GM12878 (cell line): ENCODE measurements around the gene NT5C1A. TPM values are rescaled to one million over a fixed set of nuclear protein-coding genes. Genes with fewer than 3 reads are reported as not detected.

Source experiments
- ATAC-seq: fragments of 200-7000 bp; cut with Tn5 transposase; 3 replicates; pipeline ENCODE4 v1.9.1; 2020; ENCODE audit warnings: mild to moderate bottlenecking, moderate library complexity
- BruUV-seq: library from RNA; stranded (reverse); fragments of 400-500 nt; replicated peaks from 2 replicates; lab custom pipeline; 2021; lab: Mats Ljungman, UMichigan
- CTCF ChIA-PET: fragments of 300-600 bp; sonication (Branson Sonifier 250); formaldehyde crosslinking; extraction: SDS; loops from one replicate; lab custom pipeline; 2021; ENCODE audit warnings: inconsistent platforms; lab: Yijun Ruan, JAX
- POLR2A ChIA-PET: fragments of 350-600 bp; formaldehyde crosslinking; extraction: SDS; loops from one replicate; lab custom pipeline; 2021; ENCODE audit warnings: inconsistent platforms; lab: Charles Lee
- RAD21 ChIA-PET: fragments of 300-600 bp; sonication (Branson Sonifier 250); formaldehyde crosslinking; loops from one replicate; lab custom pipeline; 2023; ENCODE audit warnings: antibody characterized with exemption; ENCODE audit not compliant: unreplicated experiment; lab: Charles Lee
- SMC1A ChIA-PET: fragments of 300-600 bp; sonication (Branson Sonifier 250); formaldehyde crosslinking; loops from one replicate; lab custom pipeline; 2023; ENCODE audit not compliant: unreplicated experiment, uncharacterized antibody; lab: Charles Lee
- DNase-seq: peaks from one replicate; pipeline ENCODE4 v3.0.0-alpha.2; 2011; ENCODE audit warnings: low read depth, low spot score
- FAIRE-seq: peaks from 3 replicates; lab custom pipeline; 2011; peaks lifted over from hg19 to GRCh38; lab: Jason Lieb, UNC
- H2AFZ ChIP-seq: 2 replicates; pipeline ENCODE4 v1.6.0; 2011; ENCODE audit warnings: low read depth, low read length, control low read depth; ENCODE audit not compliant: control insufficient read depth
- H3K27ac ChIP-seq: 2 replicates; pipeline ENCODE4 v1.5.1; 2011; ENCODE audit warnings: control low read depth; ENCODE audit not compliant: control insufficient read depth, insufficient read depth
- H3K27me3 ChIP-seq, 2 experiments: replicated peaks in 1 of 2; 2 replicates each; pipeline versions ENCODE4 v1.6.0 to v1.6.1; 2011; ENCODE audit warnings: low read length in 1 of 2; ENCODE audit not compliant: control insufficient read depth in 2 of 2, insufficient read depth in 2 of 2
- H3K36me3 ChIP-seq, 2 experiments: 2 replicates each; pipeline ENCODE4 v1.5.1; 2011; ENCODE audit warnings: low read length in 1 of 2; ENCODE audit not compliant: control insufficient read depth in 2 of 2, insufficient read depth in 2 of 2
- H3K4me1 ChIP-seq: 2 replicates; pipeline ENCODE4 v1.6.1; 2011; ENCODE audit warnings: mild to moderate bottlenecking, low read length, moderate library complexity, mixed read lengths; ENCODE audit not compliant: control insufficient read depth, insufficient read depth
- H3K4me2 ChIP-seq: 2 replicates; pipeline ENCODE4 v1.6.0; 2011; ENCODE audit warnings: control low read depth; ENCODE audit not compliant: control insufficient read depth, insufficient read depth
- H3K4me3 ChIP-seq: fragments of 200-600 bp; sonication (generic); 2 replicates; pipeline ENCODE4 v1.5.1; 2016
- H3K79me2 ChIP-seq: 2 replicates; pipeline ENCODE4 v1.6.0; 2011; ENCODE audit warnings: low read length; ENCODE audit not compliant: control insufficient read depth, insufficient read depth
- H3K9ac ChIP-seq: 2 replicates; pipeline ENCODE4 v1.8.0; 2011; ENCODE audit warnings: low read length, control low read depth, mixed read lengths; ENCODE audit not compliant: control insufficient read depth, insufficient read depth
- H3K9me3 ChIP-seq: replicated peaks from 3 replicates; pipeline ENCODE4 v1.5.1; 2011; ENCODE audit warnings: mild to moderate bottlenecking, low read length; ENCODE audit not compliant: control insufficient read depth, insufficient read depth
- H4K20me1 ChIP-seq: 2 replicates; pipeline ENCODE4 v1.6.0; 2011; ENCODE audit not compliant: control insufficient read depth, insufficient read depth
- EP300 ChIP-seq, 2 experiments: fragments of 150-350 bp in 1 of 2; IDR thresholded peaks; 2 replicates each; pipeline ENCODE4 v1.6.1; 2011 to 2012; ENCODE audit warnings: low read depth in 2 of 2, low read length in 2 of 2, borderline replicate concordance in 1 of 2, improper control_type of control experiment in 1 of 2, inconsistent platforms in 1 of 2; ENCODE audit not compliant: control insufficient read depth in 1 of 2
- KAT2A ChIP-seq: conservative IDR thresholded peaks from 2 replicates; pipeline ENCODE4 v1.6.1; 2011; ENCODE audit warnings: low read depth, low read length; ENCODE audit not compliant: control insufficient read depth
- MTA2 ChIP-seq: fragments of 450-650 bp; IDR thresholded peaks from 2 replicates; pipeline ENCODE4 v1.6.1; 2016; ENCODE audit warnings: low read depth, mild to moderate bottlenecking, moderate library complexity
- RUNX3 ChIP-seq: IDR thresholded peaks from 2 replicates; pipeline ENCODE4 v1.6.1; 2012; ENCODE audit warnings: low read length, inconsistent platforms
- WGBS: methylation state at CpG from one replicate; pipeline ENCODE4 v1.1.6; 2016; ENCODE audit warnings: low lambda C conversion rate; ENCODE audit not compliant: insufficient replicate concordance, insufficient coverage; ENCODE audit errors: missing lambda C conversion rate; 5-methylcytosine and 5-hydroxymethylcytosine counted together
- in situ Hi-C: fragments of 300-500 bp; cut with MboI; formaldehyde crosslinking; loops from 9 replicates; pipeline ENCODE4 v1.14.3; 2018; ENCODE audit warnings: mixed read lengths
- intact Hi-C: fragments of 100-400 bp; cut with micrococcal nuclease; formaldehyde crosslinking; loops from one replicate; pipeline ENCODE4 v1.14.2; 2022; ENCODE audit not compliant: unreplicated experiment
- polyA plus RNA-seq, 11 experiments: library from polyadenylated mRNA; depleted of rRNA in 4 of 11; unstranded in 6 of 11; stranded (reverse) in 5 of 11; fragments of >200 nt; fragmentation: Nextera tagmentation in 4 of 11; fragmentation: Illumina TruSeq in 1 of 11; extraction: Ambion mirVana in 4 of 11; extraction: Trizol in 1 of 11; gene quantifications; 1 replicate in 1 of 11; 2 replicates in 10 of 11; pipeline versions ENCODE4 v1.2.1 to v1.2.3, GENCODE V29; 2011 to 2016; ENCODE audit warnings: inconsistent platforms in 2 of 11, missing spikeins in 2 of 11, low read depth in 1 of 11
- total RNA-seq, 4 experiments: library from RNA; depleted of rRNA in 3 of 4; stranded (reverse); fragments of >200 nt in 3 of 4; fragmentation: Illumina TruSeq in 1 of 4; extraction: Trizol in 1 of 4; gene quantifications; 2 replicates each; pipeline versions ENCODE4 v1.2.1 to v1.2.3, GENCODE V29; 2013 to 2021
- TF ChIP-seq, protein P1 (sequence below): fragments of 450-650 bp; IDR thresholded peaks from 2 replicates; pipeline ENCODE4 v1.6.1; 2018; ENCODE audit warnings: borderline replicate concordance, mild to moderate bottlenecking; ENCODE audit not compliant: partially characterized antibody

Gene NT5C1A
- total and polyA plus RNA-seq, 10 of the 15 experiments (the other 5 are each of a cell fraction or from before 2014, with no cell fraction given) = 0.05 to 0.77 (median 0.22) TPM; not detected in 1

DNA sequence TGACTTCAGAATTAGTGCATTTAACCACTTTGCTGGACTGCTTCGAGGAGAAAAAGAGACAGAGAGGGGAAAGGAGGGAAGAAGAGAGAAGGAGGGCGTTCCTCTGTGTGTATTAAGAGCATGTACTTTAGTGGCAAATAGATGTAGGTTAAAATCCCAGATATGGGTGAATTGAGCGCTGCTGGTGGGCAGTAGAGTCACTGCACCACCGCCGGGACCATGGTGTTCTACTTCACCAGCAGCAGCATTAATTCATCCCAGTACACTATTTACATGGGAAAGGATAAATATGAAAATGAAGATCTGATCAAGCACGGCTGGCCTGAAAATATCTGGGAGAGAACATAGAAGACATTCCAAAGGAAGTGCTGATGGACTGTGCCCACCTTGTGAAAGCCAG, 45.9 kb upstream of the NT5C1A start:
- ATAC-seq = no peak

More for the DNA sequence above, 45.9 kb upstream of the NT5C1A start:
- no peak overlapping the region for H3K4me2 ChIP-seq
- DNase-seq = no peak
- intact Hi-C loops = no loop called here
- BruUV-seq = no TSS peak
- ChIA-PET CTCF (interaction anchor here (1.0 to 2.8 kb wide), 5 partner anchors 11 to 112 kb away, joined by 3 to 11 read pairs (median 6); no protein-coding TSS in a partner anchor), POLR2A (no interaction called here), SMC1A (interaction anchor here (0.6 to 1.8 kb wide), 4 partner anchors 12 to 314 kb away, joined by 3 to 6 read pairs (median 4); no protein-coding TSS in a partner anchor), RAD21 (interaction anchor here (1.1 to 3.3 kb wide), 2 partner anchors 17 to 112 kb away, joined by 3 to 29 read pairs; no protein-coding TSS in a partner anchor)
- H3K27me3 ChIP-seq = 0 out of 4 replicates have a peak, but pooled peaks cover 0 to 2% of the 10 kb centered on the region in 2 experiments
- 16% methylated on average over 6 of the region's 6 CpGs for WGBS
- FAIRE-seq = no peak
- H3K9me3 ChIP-seq = no peaks in the 10 kb centered on the region
- no peaks in the 10 kb centered on the region for H4K20me1 ChIP-seq
- H3K36me3 ChIP-seq = no peaks in the 10 kb centered on the region
- in situ Hi-C loops = no loop called here
- no peak overlapping the region for H3K27ac ChIP-seq
- no peak overlapping the region for H2AFZ ChIP-seq
- no peak overlapping the region for H3K4me3 ChIP-seq
- no peaks in the 10 kb centered on the region for H3K4me1 ChIP-seq
- no peak overlapping the region for H3K9ac ChIP-seq
- no peak for TF ChIP-seq EP300 (IDR thresholded peaks at IDR 0.05; ENCODE audit: borderline replicate concordance in 1 of 2, control insufficient read depth in 1 of 2, low read depth in 2 of 2, low read length in 2 of 2)
- no peak for TF ChIP-seq KAT2A
- TF ChIP-seq, protein P1, sequence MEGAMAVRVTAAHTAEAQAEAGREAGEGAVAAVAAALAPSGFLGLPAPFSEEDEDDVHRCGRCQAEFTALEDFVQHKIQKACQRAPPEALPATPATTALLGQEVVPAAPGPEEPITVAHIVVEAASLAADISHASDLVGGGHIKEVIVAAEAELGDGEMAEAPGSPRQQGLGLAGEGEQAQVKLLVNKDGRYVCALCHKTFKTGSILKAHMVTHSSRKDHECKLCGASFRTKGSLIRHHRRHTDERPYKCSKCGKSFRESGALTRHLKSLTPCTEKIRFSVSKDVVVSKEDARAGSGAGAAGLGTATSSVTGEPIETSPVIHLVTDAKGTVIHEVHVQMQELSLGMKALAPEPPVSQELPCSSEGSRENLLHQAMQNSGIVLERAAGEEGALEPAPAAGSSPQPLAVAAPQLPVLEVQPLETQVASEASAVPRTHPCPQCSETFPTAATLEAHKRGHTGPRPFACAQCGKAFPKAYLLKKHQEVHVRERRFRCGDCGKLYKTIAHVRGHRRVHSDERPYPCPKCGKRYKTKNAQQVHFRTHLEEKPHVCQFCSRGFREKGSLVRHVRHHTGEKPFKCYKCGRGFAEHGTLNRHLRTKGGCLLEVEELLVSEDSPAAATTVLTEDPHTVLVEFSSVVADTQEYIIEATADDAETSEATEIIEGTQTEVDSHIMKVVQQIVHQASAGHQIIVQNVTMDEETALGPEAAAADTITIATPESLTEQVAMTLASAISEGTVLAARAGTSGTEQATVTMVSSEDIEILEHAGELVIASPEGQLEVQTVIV = no peak
- TF ChIP-seq MTA2 = no peak
- TF ChIP-seq RUNX3 = no peak
- no peaks in the 10 kb centered on the region for H3K79me2 ChIP-seq
